ENCODE data around the gene SULF2.
"Not testable (repeated sequence)": the region's sequence is repeated elsewhere in the genome, so short reads cannot be mapped to it uniquely, and the experiment has no call there.

The SULF2 gene

GRCh38 chr20:47785311-47785853 lies at the start of gene SULF2:
Gene SULF2, minus strand, starts transcription at chr20:47785481. Its CDS starts 28,118 bp downstream, at chr20:47757363.
- peak within 1 kb of the TSS; percentile 98 for H3K27ac ChIP-seq
- peak; percentile 61 for DNase-seq (ENCODE audit: low spot score)
- ChIA-PET CTCF (interaction anchor here (0.6 to 2.2 kb wide), 15 partner anchors 8 to 835 kb away, joined by 3 to 28 read pairs (median 5); no protein-coding TSS in a partner anchor), POLR2A (ENCODE audit: low non-redundant PET) (interaction anchor here (0.6 kb wide), 1 partner anchor 111 kb away, joined by 3 read pairs; no protein-coding TSS in a partner anchor)
- TF ChIP-seq CTCF (conservative IDR thresholded peaks at IDR 0.05; ENCODE audit: low read depth): no peak

GRCh38 chr20:47831675-47832074 lies 46.4 kb upstream of the SULF2 start:
- POLR2A ChIA-PET (ENCODE audit: low non-redundant PET); DNase-seq (ENCODE audit: low spot score); H3K27ac ChIP-seq; CTCF ChIA-PET: not testable (repeated sequence)

- H3K27ac ChIP-seq: peak overlapping the region; percentile 42
- CTCF ChIA-PET; DNase-seq (ENCODE audit: low spot score); POLR2A ChIA-PET (ENCODE audit: low non-redundant PET): not testable (repeated sequence)
These were observed 41.4 kb upstream of the SULF2 start for GRCh38 chr20:47826716-47827115.

GRCh38 chr20:47826006-47826405 lies 40.7 kb upstream of the SULF2 start:
- DNase-seq (ENCODE audit: low spot score); POLR2A ChIA-PET (ENCODE audit: low non-redundant PET): not testable (repeated sequence)
- CTCF ChIA-PET: interaction anchor here (0.5 kb wide), 1 partner anchor 17 kb away, joined by 3 read pairs; no protein-coding TSS in a partner anchor
- H3K27ac ChIP-seq: peak overlapping the region; percentile 42

- ChIA-PET POLR2A (ENCODE audit: low non-redundant PET) (no interaction called here), CTCF (interaction anchor here (0.6 kb wide), 1 partner anchor 1304 kb away, joined by 4 read pairs; no protein-coding TSS in a partner anchor)
- H3K27ac ChIP-seq: peak overlapping the region; percentile 42
- no peak for TF ChIP-seq CTCF (conservative IDR thresholded peaks at IDR 0.05; ENCODE audit: low read depth)
- no peak for DNase-seq (ENCODE audit: low spot score)
These were observed 39.9 kb upstream of the SULF2 start for GRCh38 chr20:47825011-47825762.

GRCh38 chr20:47823941-47824340 lies 38.7 kb upstream of the SULF2 start:
- POLR2A ChIA-PET (ENCODE audit: low non-redundant PET); CTCF ChIA-PET; DNase-seq (ENCODE audit: low spot score): not testable (repeated sequence)
- peak overlapping the region; percentile 39 for H3K27ac ChIP-seq

GRCh38 chr20:47821481-47822100 lies 36.3 kb upstream of the SULF2 start:
- DNase-seq (ENCODE audit: low spot score): peak; percentile 96
- ChIA-PET CTCF (no interaction called here), POLR2A (ENCODE audit: low non-redundant PET) (interaction anchor here (0.6 kb wide), 1 partner anchor 12 kb away, joined by 3 read pairs; no protein-coding TSS in a partner anchor)
- H3K27ac ChIP-seq: peak overlapping the region; percentile 89
- no peak for TF ChIP-seq CTCF (conservative IDR thresholded peaks at IDR 0.05; ENCODE audit: low read depth)

GRCh38 chr20:47818996-47819609 lies 33.8 kb upstream of the SULF2 start:
- POLR2A ChIA-PET (ENCODE audit: low non-redundant PET): no interaction called here
- no peak for TF ChIP-seq CTCF (conservative IDR thresholded peaks at IDR 0.05; ENCODE audit: low read depth)
- CTCF ChIA-PET: interaction anchor here (2.7 kb wide), 1 partner anchor 33 kb away, joined by 11 read pairs; no protein-coding TSS in a partner anchor
- H3K27ac ChIP-seq: peak overlapping the region; percentile 87
- no peak for DNase-seq (ENCODE audit: low spot score)
